KBM-7 (cell line): Measurements from ENCODE around the gene NIPAL3.

ENCODE experiments used
- DNase-seq: peaks from one replicate; pipeline ENCODE4 v3.0.0-alpha.2; 2015
- in situ Hi-C: fragments of 300-500 bp; cut with MboI; formaldehyde crosslinking; loops from 2 replicates; pipeline ENCODE4 v1.14.3; 2020; ENCODE audit warnings: low sequenced_read_pairs, low pct_unique_long_range_greater_than_20kb, mixed read lengths

NIPAL3 gene

GRCh38 chr1:24416666-24417391 lies 1.2 kb downstream of the NIPAL3 start:
- in situ Hi-C loops = no loop called here
- DNase-seq = peak; percentile 58

DNA sequence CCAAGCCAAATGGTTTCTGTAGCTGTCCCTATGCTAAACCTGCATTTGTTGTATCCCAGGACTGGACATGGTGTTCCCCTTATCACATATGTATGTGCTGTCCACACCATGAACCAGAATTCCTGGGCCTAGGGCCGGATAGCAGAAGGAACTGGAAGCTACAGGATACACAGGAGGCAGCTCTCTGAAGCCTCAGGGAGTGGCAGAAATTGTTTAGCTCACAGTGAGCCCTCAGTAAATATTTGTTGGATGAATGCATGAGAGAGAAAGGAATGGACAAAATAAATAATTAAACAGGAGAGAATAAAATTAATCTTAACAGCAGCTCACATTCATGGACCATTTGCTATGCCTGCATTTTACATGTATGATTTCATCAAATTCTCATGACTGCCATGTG lies 2.1 kb downstream of the NIPAL3 start:
- DNase-seq = no peak
- in situ Hi-C loops = no loop called here

GRCh38 chr1:24418898-24419628 lies 3.5 kb downstream of the NIPAL3 start:
- DNase-seq = peak; percentile 96
- in situ Hi-C loops = no loop called here

DNA sequence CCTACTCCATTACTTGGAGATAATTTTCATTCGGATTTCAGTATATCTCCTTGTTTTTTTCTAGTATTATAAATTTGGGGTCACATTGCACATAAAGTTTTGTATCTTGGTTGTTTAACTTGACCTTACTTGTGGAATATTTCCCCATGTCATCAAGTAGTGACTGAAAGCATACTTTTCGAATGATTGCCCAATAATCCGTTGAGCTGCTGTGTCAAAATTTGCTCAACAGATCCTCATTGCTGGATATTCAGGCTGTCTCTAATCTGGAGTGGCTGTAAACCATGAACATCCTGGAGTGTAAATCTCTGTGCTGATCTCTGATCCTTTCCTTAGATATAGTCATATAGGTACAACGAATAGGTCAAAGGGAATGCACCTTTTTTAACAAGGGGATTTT lies 4.9 kb downstream of the NIPAL3 start:
- DNase-seq = no peak
- in situ Hi-C loops = no loop called here

GRCh38 chr1:24421502-24421901 lies 5.9 kb downstream of the NIPAL3 start:
- no peak for DNase-seq
- in situ Hi-C loops = no loop called here

DNA sequence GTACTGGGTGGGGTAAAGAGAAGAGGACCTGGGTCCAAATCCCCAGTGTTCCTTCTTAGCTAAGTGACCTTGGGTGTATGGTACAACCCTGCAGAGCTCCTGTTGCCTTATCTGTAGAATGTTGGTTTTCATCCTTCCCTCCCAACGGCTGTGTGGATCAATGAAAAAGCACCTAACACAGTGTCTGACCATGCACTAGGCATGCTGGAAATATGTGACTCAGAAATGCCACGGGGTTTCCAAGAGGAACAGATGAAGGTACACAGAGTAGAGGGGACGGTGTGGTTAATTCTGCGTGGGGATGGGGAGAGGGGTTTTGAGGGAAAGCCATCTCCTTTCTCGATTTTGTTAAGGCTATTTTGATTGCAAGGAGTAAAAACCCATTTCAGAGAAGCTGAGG lies 8.6 kb downstream of the NIPAL3 start:
- DNase-seq = no peak
- in situ Hi-C loops = no loop called here

DNA sequence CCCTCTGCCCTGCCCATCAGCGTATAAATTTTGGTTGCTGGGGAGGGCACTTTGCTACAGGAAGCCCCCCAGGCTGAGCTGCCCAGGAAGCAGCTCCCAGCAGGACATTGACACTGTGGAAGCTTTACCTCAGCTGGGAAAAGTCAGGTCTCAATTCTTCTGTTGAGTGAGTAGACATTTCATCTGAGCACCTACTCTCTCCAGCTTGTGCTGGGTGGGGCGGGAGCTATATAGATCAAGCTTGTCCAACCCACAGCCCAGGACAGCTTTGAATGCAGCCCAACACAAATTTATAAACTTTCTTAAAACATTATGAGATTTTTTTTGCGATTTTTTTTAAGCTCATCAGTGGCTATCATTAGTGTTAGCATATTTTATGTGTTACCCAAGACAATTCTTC lies 9.4 kb downstream of the NIPAL3 start:
- no peak for DNase-seq
- in situ Hi-C loops = no loop called here

GRCh38 chr1:24425441-24425840 lies 9.8 kb downstream of the NIPAL3 start:
- in situ Hi-C loops = no loop called here
- DNase-seq = no peak

DNA sequence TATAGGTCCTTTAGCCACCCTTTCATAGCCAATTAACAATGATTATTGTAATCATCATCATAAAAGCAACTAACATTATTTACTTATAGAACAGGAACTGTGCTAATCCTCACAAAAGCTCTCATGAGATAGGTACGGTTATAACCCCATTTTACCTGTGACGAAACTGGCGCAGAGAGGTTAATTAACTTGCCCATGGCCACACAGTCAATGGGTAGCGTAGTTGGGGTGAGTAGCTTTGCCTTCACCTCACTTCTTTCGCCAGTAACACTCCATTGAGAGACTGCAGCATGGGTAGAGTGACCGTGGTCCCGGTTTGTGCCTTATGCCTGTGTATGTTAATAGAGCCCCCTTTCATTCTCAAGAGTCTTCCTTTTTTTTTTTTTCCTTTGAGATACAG lies 10.3 kb downstream of the NIPAL3 start:
- DNase-seq = no peak
- in situ Hi-C loops = no loop called here

GRCh38 chr1:24426744-24427544 lies 11.3 kb downstream of the NIPAL3 start:
- no peak for DNase-seq
- in situ Hi-C loops = no loop called here

DNA sequence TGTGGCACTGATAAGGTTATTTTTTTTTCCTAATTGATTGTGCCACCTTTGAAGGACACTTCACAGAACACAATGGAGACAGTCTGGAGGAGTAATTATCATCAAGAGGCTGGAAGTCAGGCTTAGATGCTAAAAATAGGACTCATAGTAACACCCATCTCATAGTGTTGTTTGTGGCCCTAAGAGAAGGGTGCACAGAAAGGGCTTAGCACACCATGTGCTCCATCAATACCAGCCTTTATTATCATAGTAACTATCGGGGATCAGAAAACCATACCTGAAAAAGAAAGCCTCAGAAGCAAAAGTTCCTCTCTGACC lies 11.9 kb downstream of the NIPAL3 start:
- in situ Hi-C loops = no loop called here
- DNase-seq = no peak

- in situ Hi-C loops = no loop called here
- no peak for DNase-seq
Measured at GRCh38 chr1:24435782-24436365, 20.3 kb downstream of the NIPAL3 start.

DNA sequence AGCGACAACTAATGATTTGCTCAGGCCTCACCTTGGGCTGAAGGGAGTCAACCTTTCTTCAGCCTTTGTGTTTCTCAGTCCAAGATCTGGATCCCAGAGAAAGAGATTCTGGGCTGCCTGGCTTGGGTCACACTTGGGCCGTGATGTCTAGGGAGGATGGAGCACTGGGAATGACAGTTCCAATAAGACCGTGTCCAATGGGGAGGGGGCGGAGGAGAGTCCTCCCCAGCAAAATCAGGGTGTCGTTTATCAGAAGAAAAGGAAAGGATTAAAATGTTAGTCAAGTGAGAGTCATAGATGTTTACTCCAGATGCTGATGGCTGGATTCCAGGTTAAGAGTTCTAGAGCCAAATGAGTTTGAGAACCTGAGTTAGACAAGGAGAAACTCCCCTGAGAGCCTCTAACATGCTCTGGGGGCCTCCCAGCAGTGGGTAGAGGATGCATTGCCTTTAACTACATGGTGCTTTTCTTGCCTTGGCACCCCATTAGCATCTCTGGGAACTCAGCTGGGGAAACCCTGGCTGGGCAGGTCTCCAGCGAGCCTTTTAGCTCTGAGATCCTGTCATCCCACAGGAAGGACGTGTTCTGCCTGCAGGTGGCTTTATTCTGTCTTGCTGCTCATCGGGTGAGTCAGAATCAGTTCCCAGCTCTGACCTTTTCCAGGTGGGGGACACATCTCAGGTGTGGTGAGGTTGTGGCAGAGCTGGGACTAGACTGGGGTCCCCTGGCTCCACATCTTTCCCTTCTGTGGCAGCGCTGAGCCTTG lies 22.2 kb downstream of the NIPAL3 start:
- DNase-seq = no peak
- in situ Hi-C loops = no loop called here

DNA sequence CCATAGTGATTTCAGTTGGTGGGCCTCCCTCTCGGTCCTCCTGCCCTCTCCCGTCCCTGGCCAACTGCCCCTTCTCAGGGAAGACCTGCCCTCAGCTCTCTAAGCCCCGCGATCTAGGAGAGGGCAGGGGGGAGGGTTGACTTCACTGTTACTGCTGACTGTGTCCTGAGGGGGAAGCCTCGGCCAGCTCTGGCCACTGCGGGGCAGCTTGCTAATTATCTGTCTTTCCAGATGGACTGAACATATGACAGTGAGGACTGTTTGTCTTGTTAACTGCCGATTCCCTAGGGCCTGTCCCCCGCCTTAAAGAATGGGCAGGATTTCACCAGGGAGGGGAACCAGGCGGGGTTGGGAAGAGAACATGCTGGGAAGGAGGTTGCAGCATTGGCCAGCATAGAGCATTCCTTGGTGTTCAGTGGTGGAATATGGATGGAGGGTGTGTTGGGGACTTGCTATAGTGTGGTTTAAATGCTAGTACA lies 22.9 kb downstream of the NIPAL3 start:
- no peak for DNase-seq
- in situ Hi-C loops = no loop called here

GRCh38 chr1:24440436-24440835 lies 24.8 kb downstream of the NIPAL3 start:
- in situ Hi-C loops = no loop called here
- no peak for DNase-seq

DNA sequence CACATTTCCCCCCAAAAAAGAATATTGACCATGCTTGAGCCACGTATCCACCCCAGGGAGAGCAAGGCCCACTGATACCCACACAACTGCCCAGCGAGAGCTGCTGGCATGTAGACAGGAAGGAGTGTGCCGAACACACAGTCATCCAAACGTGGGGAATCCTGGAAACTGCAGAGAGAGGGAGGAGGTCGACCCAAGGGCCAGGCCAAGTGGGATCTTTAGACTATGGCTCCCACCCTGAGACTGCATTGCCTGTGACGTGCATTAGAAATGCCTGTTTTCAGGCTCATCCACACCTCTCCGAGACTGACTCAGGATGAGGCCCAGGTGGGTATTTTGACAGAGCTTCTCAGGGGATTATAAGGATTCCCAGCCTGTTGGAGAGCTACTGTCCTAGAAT lies 25.9 kb downstream of the NIPAL3 start:
- no peak for DNase-seq
- in situ Hi-C loops = no loop called here

DNA sequence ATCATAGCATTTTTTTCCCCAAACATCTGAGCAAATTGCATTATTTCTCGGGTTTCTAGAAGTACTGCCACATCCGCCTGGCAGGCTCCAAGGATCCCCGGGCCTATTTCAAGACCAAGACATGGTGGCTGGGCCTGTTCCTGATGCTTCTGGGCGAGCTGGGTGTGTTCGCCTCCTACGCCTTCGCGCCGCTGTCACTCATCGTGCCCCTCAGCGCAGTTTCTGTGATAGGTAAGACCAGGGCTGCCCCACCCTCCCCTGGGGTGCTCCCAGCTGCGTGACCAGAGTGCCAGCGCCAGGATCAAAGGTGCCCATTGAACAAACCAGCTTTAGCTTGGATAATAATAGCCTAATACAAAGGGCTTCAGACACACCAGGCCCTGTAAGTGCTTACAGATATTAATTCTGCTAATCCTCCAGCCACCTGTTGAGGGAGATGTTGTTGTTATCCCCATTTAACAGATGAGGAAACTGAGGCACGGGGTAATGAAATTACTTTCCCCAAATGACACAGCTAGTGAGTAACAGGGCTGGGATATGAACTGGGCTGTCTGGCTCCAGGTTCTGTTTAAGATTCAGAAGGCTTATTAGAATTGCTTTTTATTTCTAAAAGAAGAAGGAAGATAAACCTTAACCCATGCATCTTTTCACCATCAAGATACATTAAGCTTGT lies 26.5 kb downstream of the NIPAL3 start:
- no peak for DNase-seq
- in situ Hi-C loops = no loop called here

GRCh38 chr1:24442764-24443163 lies 27.2 kb downstream of the NIPAL3 start:
- DNase-seq = no peak
- in situ Hi-C loops = no loop called here

- no peak for DNase-seq
- in situ Hi-C loops = no loop called here
Measured at GRCh38 chr1:24443241-24443656, 27.6 kb downstream of the NIPAL3 start.
